ENCODE results near the gene C1QTNF8.

Gene C1QTNF8

DNA sequence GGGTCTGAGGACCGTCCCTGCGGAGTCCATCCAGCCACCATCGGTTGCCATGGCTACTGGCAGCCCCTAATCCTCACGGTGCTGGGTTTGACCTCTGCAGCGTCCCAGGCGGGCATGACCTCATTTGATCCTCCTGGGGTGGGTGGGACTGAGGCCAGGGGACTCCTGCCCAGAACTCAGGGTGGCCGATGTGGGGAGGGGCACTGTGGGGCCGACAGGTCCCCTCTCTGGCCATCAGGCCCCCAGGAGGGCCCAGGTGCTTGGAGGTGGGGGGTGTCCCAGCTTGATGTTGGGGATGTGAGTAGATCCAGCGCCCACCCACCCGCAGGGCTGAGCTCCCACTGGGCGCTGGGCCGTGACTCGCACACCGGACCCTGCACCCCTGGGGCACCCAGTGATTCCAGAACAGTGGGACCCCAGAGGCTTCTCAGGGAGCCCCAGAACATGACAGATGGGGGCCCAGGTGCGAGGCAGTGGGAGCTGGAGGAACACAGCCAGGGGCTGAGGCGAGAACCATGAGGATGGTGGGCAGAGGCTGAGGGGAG is 25.1 kb downstream of the C1QTNF8 start:
- Histone ChIP-seq H4K20me1 (ENCODE audit: insufficient read depth, low read length) (no peaks in the 10 kb centered on the region), H3K36me3 (ENCODE audit: insufficient read depth, low read length) (no peaks in the 10 kb centered on the region), H3K4me2 (ENCODE audit: low read length) (no peak overlapping the region), H3K9me3 (ENCODE audit: low read length) (no peaks in the 10 kb centered on the region), H3K27me3 (ENCODE audit: insufficient read depth, low read length) (no peaks in the 10 kb centered on the region), H3K9me2 (ENCODE audit: low read depth, low read length) (no peaks in the 10 kb centered on the region), H3F3A (ENCODE audit: insufficient read depth, low read length) (no peaks in the 10 kb centered on the region), H3K4me3 (ENCODE audit: low read depth, low read length, poor library complexity, severe bottlenecking) (no peak overlapping the region), H3K9ac (ENCODE audit: low read length) (no peak overlapping the region), H3K27ac (ENCODE audit: low read depth, low read length, poor library complexity, severe bottlenecking) (no peak overlapping the region), H3K4me1 (ENCODE audit: insufficient read depth, low read length, severe bottlenecking) (no peaks in the 10 kb centered on the region), H3K79me2 (ENCODE audit: insufficient read depth, low read length) (no peaks in the 10 kb centered on the region), H2AFZ (ENCODE audit: low read length) (no peak overlapping the region)
- no peak for TF ChIP-seq EZH2 (IDR thresholded peaks at IDR 0.05; ENCODE audit: borderline replicate concordance, low read length)
- TF ChIP-seq, protein P1, sequence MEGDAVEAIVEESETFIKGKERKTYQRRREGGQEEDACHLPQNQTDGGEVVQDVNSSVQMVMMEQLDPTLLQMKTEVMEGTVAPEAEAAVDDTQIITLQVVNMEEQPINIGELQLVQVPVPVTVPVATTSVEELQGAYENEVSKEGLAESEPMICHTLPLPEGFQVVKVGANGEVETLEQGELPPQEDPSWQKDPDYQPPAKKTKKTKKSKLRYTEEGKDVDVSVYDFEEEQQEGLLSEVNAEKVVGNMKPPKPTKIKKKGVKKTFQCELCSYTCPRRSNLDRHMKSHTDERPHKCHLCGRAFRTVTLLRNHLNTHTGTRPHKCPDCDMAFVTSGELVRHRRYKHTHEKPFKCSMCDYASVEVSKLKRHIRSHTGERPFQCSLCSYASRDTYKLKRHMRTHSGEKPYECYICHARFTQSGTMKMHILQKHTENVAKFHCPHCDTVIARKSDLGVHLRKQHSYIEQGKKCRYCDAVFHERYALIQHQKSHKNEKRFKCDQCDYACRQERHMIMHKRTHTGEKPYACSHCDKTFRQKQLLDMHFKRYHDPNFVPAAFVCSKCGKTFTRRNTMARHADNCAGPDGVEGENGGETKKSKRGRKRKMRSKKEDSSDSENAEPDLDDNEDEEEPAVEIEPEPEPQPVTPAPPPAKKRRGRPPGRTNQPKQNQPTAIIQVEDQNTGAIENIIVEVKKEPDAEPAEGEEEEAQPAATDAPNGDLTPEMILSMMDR (IDR thresholded peaks at IDR 0.05; ENCODE audit: low read length) = no peak

DNA sequence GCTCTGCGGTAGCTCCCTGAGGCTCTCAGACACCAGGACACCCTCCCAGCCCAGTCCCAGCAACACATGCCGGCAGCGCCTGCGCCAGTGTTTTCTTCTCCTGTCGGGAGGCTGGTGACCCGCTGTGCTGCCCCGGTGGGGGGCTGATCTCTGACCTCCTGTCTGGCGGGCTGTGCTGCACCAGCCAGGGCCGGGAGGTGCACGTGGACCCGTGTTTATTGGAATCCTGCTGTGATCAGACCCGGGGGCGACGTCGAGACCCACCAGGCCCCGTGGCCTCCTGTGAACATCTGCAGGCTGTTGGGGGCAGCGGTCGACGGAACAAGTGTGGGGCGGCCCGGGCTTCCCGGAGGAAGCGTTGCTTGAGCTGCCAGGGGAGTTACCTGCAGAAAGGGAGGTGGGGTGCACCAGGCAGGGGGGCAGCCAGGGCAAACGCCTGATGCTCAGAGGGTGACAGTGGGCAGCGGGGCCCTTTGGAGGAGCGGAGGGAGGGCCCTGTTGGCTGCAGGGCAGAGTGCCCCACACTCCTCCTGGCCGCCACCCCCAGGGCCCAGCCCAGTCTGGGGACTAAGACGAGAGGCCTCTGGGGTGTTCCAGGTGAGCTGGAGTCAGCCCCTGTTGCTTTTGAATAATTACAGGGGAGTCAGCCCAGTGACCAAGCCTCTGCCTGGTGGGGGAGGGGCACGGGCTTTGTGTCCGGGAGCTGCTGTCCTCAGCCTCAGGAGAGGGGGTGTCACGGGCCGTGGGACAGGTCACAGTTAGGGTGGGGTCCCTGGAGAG is 25.8 kb downstream of the C1QTNF8 start:
- Histone ChIP-seq H3K27me3 (ENCODE audit: insufficient read depth, low read length) (no peaks in the 10 kb centered on the region), H4K20me1 (ENCODE audit: insufficient read depth, low read length) (no peaks in the 10 kb centered on the region), H3K4me2 (ENCODE audit: low read length) (no peak overlapping the region), H3K4me3 (ENCODE audit: low read depth, low read length, poor library complexity, severe bottlenecking) (no peak overlapping the region), H3K9me3 (ENCODE audit: low read length) (no peaks in the 10 kb centered on the region), H2AFZ (ENCODE audit: low read length) (no peak overlapping the region), H3K9me2 (ENCODE audit: low read depth, low read length) (no peaks in the 10 kb centered on the region), H3K4me1 (ENCODE audit: insufficient read depth, low read length, severe bottlenecking) (no peaks in the 10 kb centered on the region), H3K79me2 (ENCODE audit: insufficient read depth, low read length) (no peaks in the 10 kb centered on the region), H3F3A (ENCODE audit: insufficient read depth, low read length) (no peaks in the 10 kb centered on the region), H3K27ac (ENCODE audit: low read depth, low read length, poor library complexity, severe bottlenecking) (no peak overlapping the region), H3K36me3 (ENCODE audit: insufficient read depth, low read length) (no peaks in the 10 kb centered on the region), H3K9ac (ENCODE audit: low read length) (no peak overlapping the region)
- TF ChIP-seq, protein P1 (IDR thresholded peaks at IDR 0.05; ENCODE audit: low read length) = no peak
- TF ChIP-seq EZH2 (IDR thresholded peaks at IDR 0.05; ENCODE audit: borderline replicate concordance, low read length) = no peak

DNA sequence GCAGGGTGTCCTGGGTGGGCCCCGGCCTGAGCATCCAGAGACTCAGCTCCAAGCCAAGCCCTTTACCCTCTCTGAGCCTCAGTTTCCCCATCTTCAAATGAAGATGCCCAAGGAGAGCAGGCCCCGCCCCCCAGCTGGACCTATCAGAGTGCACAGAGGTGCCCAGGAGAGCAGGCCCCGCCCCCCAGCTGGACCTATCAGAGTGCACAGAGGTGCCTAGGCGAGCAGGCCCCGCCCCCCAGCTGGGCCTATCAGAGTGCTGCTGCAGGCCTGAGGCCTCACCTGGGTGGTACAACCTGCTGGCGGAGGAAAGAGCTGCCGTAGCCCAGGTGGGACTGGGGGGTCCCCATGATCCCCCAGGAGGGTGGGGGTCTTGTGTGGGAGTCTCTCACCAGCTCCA is 26.9 kb downstream of the C1QTNF8 start:
- Histone ChIP-seq H3K27me3 (ENCODE audit: insufficient read depth, low read length) (no peaks in the 10 kb centered on the region), H4K20me1 (ENCODE audit: insufficient read depth, low read length) (no peaks in the 10 kb centered on the region), H3K9me2 (ENCODE audit: low read depth, low read length) (no peaks in the 10 kb centered on the region), H3K4me2 (ENCODE audit: low read length) (no peak overlapping the region), H3K27ac (ENCODE audit: low read depth, low read length, poor library complexity, severe bottlenecking) (no peak overlapping the region), H2AFZ (ENCODE audit: low read length) (no peak overlapping the region), H3K4me3 (ENCODE audit: low read depth, low read length, poor library complexity, severe bottlenecking) (no peak overlapping the region), H3K9me3 (ENCODE audit: low read length) (no peaks in the 10 kb centered on the region), H3K4me1 (ENCODE audit: insufficient read depth, low read length, severe bottlenecking) (no peaks in the 10 kb centered on the region), H3K79me2 (ENCODE audit: insufficient read depth, low read length) (no peaks in the 10 kb centered on the region), H3K36me3 (ENCODE audit: insufficient read depth, low read length) (no peaks in the 10 kb centered on the region), H3F3A (ENCODE audit: insufficient read depth, low read length) (no peaks in the 10 kb centered on the region), H3K9ac (ENCODE audit: low read length) (no peak overlapping the region)
- TF ChIP-seq, protein P1 (IDR thresholded peaks at IDR 0.05; ENCODE audit: low read length) = no peak
- TF ChIP-seq EZH2 (IDR thresholded peaks at IDR 0.05; ENCODE audit: borderline replicate concordance, low read length) = no peak

All from OCI-LY1 (cell line).